GM18511 (cell line): Measurements from ENCODE around the gene VAV3.
"Not testable (repeated sequence)": the region's sequence is repeated elsewhere in the genome, so short reads cannot be mapped to it uniquely, and the experiment has no call there.

Experiments used
- ATAC-seq: cut with Tn5 transposase; IDR thresholded peaks from one replicate; pipeline ENCODE4 v1.9.1; 2021; ENCODE audit warnings: mild to moderate bottlenecking, moderate library complexity; ENCODE audit not compliant: unreplicated experiment

The VAV3 gene

GRCh38 chr1:107762751-107763390, 202.1 kb downstream of the VAV3 start:
- no peak for ATAC-seq

DNA sequence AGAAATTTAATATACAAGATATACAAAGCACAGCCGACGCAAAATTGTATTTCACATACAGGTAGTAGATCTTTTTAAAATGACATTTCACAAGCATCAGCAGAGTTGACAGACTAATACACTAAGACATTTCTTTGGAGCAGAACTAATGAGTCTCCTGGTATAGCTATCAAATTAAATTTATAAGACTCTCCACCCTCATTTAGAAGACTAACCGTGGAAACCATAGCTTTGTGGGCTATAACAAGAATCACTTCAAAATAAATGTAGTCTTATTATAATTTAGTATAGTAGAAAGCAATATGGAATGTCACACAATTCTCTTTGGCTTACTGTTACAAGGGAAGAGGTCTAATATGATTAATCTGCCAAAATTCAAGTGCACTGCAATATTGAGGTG, 204.9 kb downstream of the VAV3 start:
- ATAC-seq: no peak

DNA sequence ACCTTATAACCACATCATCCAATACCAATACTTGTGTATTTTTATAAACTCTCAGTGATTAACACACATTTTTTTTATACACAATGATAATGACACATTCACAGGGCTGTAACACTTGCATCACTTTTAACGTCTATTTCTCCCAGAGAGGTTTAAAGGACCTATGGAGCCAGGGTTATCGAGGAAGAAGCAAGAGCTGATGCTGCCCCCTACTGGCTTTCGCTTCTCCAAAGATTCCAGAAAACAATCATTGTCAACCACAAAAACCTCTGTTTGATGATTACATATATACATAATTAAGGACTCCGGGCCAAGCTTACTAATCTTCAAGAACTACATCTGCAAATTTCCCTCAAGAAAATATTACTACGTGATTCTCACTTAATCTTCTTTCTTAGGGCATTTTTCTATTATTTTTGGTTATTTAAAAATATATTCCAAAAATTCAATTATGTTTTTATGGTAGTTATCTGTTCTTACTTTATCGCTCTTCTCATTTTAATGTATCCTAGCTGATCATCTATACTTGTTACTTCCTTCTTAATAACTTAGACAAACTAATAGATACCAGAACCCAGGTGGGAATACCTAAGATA, 214.5 kb downstream of the VAV3 start:
- ATAC-seq: peak; percentile 64

GRCh38 chr1:107748531-107748930, 216.4 kb downstream of the VAV3 start:
- ATAC-seq: no peak

DNA sequence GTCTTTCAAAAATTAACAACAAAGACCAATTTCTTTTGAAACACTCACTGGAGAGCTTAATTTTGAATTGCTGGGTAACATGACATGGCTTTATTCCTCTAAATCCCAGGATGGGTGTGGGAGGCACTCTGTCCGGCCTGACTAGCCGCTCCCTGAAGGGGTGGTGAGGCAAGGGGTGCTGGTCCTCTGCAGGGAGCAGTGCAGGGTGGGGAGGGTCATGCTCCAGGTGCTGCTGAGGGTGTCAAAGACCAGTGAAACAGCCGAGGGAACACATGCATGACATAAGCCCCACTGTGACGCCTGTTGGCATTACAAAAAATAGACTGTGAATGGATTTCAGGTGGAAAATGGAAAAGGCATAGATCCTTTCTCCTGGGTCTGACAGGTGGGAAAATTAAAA, 223.7 kb downstream of the VAV3 start:
- ATAC-seq: no peak

DNA sequence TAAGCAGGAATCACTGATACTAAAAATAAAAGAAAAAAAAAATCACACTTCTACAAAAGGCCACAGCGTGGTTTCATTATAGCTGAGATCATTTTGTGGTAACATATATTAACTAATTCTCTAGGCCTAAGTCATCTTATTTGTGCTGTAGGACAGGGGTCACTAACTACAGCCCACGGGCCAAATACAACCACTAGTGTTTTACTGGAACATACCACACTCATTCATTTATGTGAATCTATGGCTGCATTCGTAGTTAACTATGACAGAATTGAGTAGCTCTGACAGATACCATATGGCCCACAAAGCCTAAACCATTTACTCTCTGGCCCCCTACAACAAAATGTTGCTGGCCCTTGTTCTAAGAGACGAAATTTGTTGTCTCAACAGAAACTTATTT, 224.4 kb downstream of the VAV3 start:
- ATAC-seq: peak; percentile 53

DNA sequence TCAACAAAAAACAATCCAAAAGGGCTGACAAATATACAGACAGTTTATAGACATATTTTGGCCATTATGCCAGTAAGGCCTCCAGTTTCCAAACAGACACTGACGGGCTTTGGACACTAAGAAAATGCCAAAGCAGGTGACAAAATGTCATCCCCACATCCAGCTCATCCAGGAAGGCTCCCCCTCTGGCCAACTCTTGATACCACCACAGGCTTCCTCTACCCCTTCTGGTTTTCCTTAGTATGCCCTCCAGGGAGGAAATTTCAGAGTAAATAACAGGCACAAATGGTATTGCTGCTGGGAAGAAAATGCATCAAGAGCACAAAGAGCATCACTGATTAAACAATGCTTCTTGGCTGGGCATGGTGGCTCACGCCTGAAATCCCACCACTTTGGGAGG, 225.3 kb downstream of the VAV3 start:
- no peak for ATAC-seq

- peak; percentile 69 for ATAC-seq
These were observed 225.8 kb downstream of the VAV3 start for GRCh38 chr1:107739201-107739600.

DNA sequence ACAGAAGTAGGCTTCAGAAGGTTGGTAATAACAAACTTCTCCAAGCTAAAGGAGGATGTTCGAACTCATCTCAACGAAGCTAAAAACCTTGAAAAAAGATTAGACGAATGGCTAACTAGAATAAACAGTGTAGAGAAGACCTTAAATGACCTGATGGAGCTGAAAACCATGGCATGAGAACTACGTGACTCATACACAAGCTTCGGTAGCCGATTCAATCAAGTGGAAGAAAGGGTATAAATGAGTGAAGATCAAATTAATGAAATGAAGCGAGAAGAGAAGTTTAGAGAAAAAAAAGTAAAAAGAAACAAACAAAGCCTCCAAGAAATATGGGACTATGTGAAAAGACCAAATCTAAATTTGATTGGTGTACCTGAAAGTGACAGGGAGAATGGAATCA, 231.6 kb downstream of the VAV3 start:
- not testable (repeated sequence) for ATAC-seq

DNA sequence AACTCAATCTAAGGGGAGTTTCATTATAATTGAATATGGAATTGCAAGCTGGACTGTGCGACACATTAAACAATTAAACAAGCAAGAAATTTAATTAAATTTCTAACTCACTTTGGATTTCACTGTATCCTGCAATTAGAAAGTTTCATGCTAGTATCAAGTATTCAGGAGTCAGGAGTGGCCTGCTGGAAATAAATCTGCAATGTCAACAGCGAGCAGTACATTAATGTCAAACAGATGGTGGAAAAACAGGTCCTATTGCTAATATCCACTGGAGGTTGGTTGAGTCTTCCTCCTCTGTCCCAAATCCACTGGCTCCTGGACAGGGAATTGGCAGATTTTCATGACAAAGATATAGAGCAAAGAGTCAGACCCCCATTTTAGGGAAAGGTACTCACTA, 237.1 kb downstream of the VAV3 start:
- ATAC-seq: no peak

DNA sequence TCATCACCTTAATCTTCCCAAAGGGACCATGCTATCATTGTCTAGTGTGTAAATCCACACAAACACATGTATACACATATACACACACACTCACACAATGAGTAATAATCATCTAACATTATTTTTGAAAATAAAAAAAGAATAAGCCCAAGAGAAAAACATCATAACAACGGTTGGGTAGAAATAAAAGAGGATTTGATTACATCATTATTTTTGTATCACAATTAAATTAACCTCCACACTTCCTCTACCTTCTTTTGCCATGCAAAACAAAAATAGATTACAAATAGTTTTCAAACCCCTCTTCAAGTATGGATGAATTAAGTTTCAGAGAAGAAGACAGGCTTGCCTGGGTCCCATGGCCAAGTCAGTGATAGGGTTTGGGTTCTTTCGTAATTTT, 238.1 kb downstream of the VAV3 start:
- ATAC-seq: no peak

DNA sequence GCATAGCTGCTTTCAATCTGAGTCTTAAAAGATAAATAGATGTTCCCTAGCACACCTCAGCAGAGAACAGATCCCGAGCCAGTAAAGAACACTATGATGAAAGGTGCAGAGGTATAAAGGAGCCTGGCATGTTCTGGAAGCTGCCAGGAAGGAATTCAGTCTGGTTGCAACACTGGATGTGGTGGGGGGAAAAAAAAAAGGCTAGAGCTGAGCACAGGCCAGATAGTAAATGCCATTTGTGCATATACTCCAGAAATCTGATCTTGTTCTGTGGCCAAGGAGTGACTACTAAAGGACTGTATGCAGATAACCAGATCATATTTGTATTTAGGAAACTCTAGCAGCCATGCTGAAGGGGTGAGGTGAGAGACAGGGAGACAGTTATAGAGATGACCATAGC, 240.3 kb downstream of the VAV3 start:
- ATAC-seq: no peak

DNA sequence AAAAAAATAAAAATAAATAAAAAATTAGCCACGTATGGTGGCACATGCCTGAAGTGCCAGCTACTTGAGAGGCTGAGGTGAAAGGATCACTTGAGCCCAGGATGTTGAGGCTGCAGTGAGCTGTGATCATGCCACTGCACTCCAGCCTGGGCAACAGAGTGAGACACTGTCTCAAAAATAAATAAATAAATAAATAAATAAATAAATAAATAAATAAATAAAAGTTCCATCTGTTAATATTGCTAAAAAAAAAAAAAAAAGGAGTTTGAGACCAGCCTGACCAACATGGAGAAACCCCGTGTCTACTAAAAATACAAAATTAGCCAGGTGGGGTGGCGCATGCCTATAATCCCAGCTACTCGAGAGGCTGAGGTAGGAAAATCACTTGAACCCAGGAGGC, 244.8 kb downstream of the VAV3 start:
- not testable (repeated sequence) for ATAC-seq

DNA sequence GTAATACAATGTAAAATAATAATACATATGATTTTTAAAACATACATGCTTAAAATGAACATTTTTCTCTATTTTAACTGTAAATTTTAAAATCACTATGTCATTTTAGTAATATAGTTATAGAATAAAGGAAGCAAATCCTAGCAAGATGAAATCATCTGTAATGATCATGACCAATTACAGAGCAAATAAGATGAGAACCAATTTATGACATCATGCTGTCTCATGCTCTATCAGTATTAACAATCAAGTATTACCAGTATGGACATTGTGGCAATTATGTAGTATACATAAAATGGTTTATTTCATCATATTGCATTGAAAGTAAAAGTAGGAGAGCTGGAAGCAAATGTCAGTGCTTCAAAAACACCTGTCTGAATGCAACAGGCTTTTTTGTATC, 255.0 kb downstream of the VAV3 start:
- ATAC-seq: no peak

- no peak for ATAC-seq
These were observed 257.9 kb downstream of the VAV3 start for GRCh38 chr1:107707111-107707510.

GRCh38 chr1:107706182-107706581, 258.8 kb downstream of the VAV3 start:
- no peak for ATAC-seq

DNA sequence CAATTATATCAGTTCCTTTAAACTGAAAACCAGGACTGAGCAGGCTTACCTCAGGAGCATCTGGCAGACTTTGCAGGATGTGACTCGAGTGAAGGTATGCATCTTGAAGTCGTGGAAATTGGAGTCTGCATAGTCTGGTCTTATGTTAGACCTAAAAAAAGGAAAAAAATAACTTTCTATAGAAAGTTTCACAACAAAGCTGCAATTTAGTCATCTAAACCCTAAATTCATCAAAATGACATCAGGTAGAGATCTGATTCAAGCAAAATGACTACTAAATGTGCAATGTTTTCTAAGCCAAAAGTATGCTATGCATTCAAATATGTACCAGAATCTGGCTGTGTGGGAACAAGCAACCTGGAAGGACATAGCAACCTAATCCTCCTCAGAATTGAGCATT, 260.1 kb downstream of the VAV3 start:
- ATAC-seq: no peak

GRCh38 chr1:107702946-107703571, 261.9 kb downstream of the VAV3 start:
- ATAC-seq: no peak

GRCh38 chr1:107700651-107701050, 264.3 kb downstream of the VAV3 start:
- ATAC-seq: not testable (repeated sequence)

DNA sequence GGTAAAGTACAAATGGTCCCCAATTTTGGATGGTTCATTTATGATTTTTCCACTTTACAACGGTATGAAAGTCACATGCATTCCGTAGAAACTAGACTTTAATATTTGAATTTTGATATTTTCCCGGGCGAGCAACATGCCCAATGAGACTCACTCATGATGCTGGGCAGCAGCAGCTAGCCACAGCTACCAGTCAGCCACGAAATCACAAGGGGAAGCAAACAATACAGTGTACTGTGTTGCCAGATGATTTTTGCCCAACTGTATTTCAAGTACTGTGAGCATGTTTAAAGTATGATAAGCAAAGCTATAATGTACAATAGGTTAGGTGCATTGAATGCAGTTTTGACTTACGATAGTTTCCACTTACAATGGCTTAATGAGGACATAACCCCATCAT, 266.8 kb downstream of the VAV3 start:
- ATAC-seq: no peak

DNA sequence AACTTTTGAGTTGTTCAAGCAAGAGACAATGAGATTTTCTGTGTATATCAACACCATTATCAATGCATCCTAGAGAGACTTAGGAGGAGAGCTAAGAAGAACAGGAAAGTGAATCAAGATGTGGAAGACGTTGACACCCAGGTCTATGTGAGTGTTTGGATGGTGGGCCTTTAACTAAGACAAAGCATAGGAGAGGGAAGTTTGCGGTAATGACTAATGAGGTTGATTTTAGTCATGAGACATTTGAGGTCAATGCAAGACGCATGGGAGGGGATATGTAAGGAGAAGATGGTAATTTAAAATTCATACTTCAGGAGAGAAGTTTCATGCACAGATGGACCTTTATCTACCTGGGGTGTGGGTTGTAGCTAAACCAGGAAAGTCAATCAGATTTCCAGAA, 269.6 kb downstream of the VAV3 start:
- ATAC-seq: no peak

DNA sequence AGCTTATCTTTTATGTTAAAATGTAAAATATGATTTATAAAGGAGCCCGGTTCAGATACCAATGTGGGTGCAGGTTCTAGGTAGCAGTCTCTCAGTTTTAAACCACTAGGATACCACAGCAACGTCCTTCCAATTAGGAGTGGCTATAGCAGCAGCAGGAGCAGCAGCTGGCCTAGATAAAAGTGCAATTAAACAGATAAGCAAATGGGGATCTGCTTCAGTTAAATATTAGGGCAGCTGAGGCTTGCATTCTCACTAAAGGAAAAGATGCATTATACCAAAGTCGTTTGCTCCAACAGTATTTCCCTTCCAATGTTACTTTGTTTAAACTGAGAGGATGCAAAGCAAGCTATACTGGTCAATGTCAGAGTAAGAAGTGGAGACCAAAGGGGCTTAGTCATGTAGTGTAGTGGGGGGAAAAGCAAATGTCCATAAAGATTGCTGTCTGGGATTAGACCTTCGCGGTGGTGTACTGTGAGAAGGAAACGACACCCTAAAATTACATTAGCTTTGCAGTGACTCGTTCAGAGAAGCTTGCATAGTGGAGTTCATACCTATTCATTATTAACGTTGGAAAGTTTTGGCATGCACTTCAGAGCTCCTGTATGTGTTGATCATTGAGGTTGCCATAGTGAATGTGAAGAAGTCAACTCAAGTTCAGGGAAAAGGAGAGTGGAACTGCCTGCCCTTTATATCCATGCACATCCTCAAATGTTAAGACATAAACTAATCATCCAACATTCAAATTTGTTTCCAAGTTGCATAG, 272.2 kb downstream of the VAV3 start:
- ATAC-seq: no peak
